A549 (cell line): ENCODE data around the gene GLIPR1L1.
"Not testable (repeated sequence)": the region's sequence is repeated elsewhere in the genome, so short reads cannot be mapped to it uniquely, and the experiment has no call there.

ENCODE experiments used
- BHLHE40 ChIP-seq: IDR thresholded peaks from 2 replicates; pipeline ENCODE4 v1.6.1; 2012; ENCODE audit warnings: low read depth, low read length, inconsistent platforms
- E2F6 ChIP-seq: IDR thresholded peaks from 2 replicates; pipeline ENCODE4 v1.6.1; 2012; ENCODE audit warnings: low read depth, borderline replicate concordance
- MAFK ChIP-seq: fragments of 450-650 bp; IDR thresholded peaks from 2 replicates; pipeline ENCODE4 v1.6.1; 2014; ENCODE audit not compliant: partially characterized antibody
- POLR2A ChIP-seq: IDR thresholded peaks from 2 replicates; pipeline ENCODE4 v1.6.1; 2012; ENCODE audit warnings: mild to moderate bottlenecking, low read length
- RAD21 ChIP-seq, 2 experiments: fragments of >200 bp in 1 of 2; sonication (Bioruptor Twin) in 1 of 2; formaldehyde crosslinking in 1 of 2; IDR thresholded peaks in 1 of 2; conservative IDR thresholded peaks in 1 of 2; 2 replicates in 1 of 2; 3 replicates in 1 of 2; pipeline ENCODE4 v1.6.1; 2012 to 2018; ENCODE audit warnings: inconsistent platforms in 1 of 2
- SMC3 ChIP-seq: fragments of >200 bp; sonication (Bioruptor Twin); formaldehyde crosslinking; IDR thresholded peaks from 3 replicates; pipeline ENCODE4 v1.6.1; 2018; ENCODE audit warnings: inconsistent platforms
- TF ChIP-seq, protein P1 (sequence below): fragments of >200 bp; sonication (Bioruptor Twin); formaldehyde crosslinking; IDR thresholded peaks from 3 replicates; pipeline ENCODE4 v1.5.1; 2016

DNA sequence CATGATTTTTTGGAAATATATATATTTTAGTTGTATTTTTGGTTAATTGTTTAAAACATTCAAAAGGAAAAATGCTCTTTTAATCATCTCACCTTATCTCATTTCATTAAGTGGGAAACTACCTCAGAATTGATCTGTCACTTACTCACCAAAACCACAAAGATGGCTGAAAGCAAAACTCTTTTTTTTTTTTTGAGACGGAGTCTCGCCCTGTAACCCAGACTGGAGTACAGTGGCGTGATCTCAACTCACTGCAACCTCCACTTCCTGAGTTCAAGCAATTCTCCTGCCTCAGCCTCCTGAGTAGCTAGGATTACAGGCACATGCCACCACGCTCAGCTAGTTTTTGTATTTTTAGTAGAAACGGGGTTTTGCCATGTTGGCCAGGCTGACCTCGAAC is 11.7 kb downstream of the GLIPR1L1 start:
- TF ChIP-seq BHLHE40; MAFK; E2F6; POLR2A; RAD21 (conservative IDR thresholded peaks at IDR 0.05 in 1 of 2, IDR thresholded peaks at IDR 0.05 in 1 of 2); SMC3: not testable (repeated sequence)
- TF ChIP-seq, protein P1, sequence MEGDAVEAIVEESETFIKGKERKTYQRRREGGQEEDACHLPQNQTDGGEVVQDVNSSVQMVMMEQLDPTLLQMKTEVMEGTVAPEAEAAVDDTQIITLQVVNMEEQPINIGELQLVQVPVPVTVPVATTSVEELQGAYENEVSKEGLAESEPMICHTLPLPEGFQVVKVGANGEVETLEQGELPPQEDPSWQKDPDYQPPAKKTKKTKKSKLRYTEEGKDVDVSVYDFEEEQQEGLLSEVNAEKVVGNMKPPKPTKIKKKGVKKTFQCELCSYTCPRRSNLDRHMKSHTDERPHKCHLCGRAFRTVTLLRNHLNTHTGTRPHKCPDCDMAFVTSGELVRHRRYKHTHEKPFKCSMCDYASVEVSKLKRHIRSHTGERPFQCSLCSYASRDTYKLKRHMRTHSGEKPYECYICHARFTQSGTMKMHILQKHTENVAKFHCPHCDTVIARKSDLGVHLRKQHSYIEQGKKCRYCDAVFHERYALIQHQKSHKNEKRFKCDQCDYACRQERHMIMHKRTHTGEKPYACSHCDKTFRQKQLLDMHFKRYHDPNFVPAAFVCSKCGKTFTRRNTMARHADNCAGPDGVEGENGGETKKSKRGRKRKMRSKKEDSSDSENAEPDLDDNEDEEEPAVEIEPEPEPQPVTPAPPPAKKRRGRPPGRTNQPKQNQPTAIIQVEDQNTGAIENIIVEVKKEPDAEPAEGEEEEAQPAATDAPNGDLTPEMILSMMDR = not testable (repeated sequence)
